ENCODE measurements around the gene ADI1.

Gene ADI1

GRCh38 chr2:3478846-3479385, 40.4 kb downstream of the ADI1 start:
- no peak for DNase-seq

- DNase-seq = no peak
Measured at GRCh38 chr2:3476985-3477327, 42.4 kb downstream of the ADI1 start.

- no peak for DNase-seq
Measured at GRCh38 chr2:3476321-3476984, 42.9 kb downstream of the ADI1 start.

- no peak for DNase-seq
Measured at GRCh38 chr2:3475771-3476170, 43.6 kb downstream of the ADI1 start.

- DNase-seq = no peak
Measured at GRCh38 chr2:3472966-3473365, 46.4 kb downstream of the ADI1 start.

GRCh38 chr2:3472296-3472695, 47.0 kb downstream of the ADI1 start:
- no peak for DNase-seq

GRCh38 chr2:3470856-3471737, 48.2 kb downstream of the ADI1 start:
- no peak for DNase-seq

- DNase-seq = no peak
Measured at GRCh38 chr2:3470166-3470651, 49.1 kb downstream of the ADI1 start.

GRCh38 chr2:3469486-3469885, 49.8 kb downstream of the ADI1 start:
- DNase-seq = no peak

GRCh38 chr2:3468296-3468988, 50.9 kb downstream of the ADI1 start:
- no peak for DNase-seq

- DNase-seq = no peak
Measured at GRCh38 chr2:3467654-3468053, 51.7 kb downstream of the ADI1 start.

- DNase-seq = no peak
Measured at GRCh38 chr2:3466966-3467365, 52.4 kb downstream of the ADI1 start.

GRCh38 chr2:3466482-3466863, 52.9 kb downstream of the ADI1 start:
- no peak for DNase-seq

GRCh38 chr2:3465844-3466481, 53.4 kb downstream of the ADI1 start:
- no peak for DNase-seq

- DNase-seq = no peak
Measured at GRCh38 chr2:3465328-3465727, 54.0 kb downstream of the ADI1 start.

GRCh38 chr2:3464401-3465005, 54.8 kb downstream of the ADI1 start:
- DNase-seq = no peak

GRCh38 chr2:3463944-3464343, 55.4 kb downstream of the ADI1 start:
- DNase-seq = no peak

- no peak for DNase-seq
Measured at GRCh38 chr2:3463186-3463835, 56.0 kb downstream of the ADI1 start.

GRCh38 chr2:3462493-3463104, 56.7 kb downstream of the ADI1 start:
- DNase-seq = no peak

GRCh38 chr2:3461801-3462492, 57.4 kb downstream of the ADI1 start:
- peak; percentile 11 for DNase-seq

Data from NCI-H1092 treated with DMSO at 0.1 percent for 48 hours (cell line).